Astrocyte of the spinal cord (primary cell): ENCODE results near the gene LEMD1.

Source experiments
- DNase-seq: peaks from one replicate; pipeline ENCODE4 v3.0.0; 2011; ENCODE audit warnings: low read depth, low spot score
- H3K4me3 ChIP-seq: 2 replicates; pipeline ENCODE4 v1.5.1; 2011; ENCODE audit warnings: low read depth, mild to moderate bottlenecking, low read length, moderate library complexity
- in situ Hi-C: cut with HindIII; loops from 2 replicates; pipeline ENCODE4 v1.10.0; 2017; ENCODE audit warnings: low sequenced_read_pairs
- TF ChIP-seq, protein P1 (sequence below): IDR thresholded peaks from 2 replicates; pipeline ENCODE4 v1.5.1; 2012; ENCODE audit warnings: low read depth, mild to moderate bottlenecking, low read length, inconsistent platforms

The LEMD1 gene

DNA sequence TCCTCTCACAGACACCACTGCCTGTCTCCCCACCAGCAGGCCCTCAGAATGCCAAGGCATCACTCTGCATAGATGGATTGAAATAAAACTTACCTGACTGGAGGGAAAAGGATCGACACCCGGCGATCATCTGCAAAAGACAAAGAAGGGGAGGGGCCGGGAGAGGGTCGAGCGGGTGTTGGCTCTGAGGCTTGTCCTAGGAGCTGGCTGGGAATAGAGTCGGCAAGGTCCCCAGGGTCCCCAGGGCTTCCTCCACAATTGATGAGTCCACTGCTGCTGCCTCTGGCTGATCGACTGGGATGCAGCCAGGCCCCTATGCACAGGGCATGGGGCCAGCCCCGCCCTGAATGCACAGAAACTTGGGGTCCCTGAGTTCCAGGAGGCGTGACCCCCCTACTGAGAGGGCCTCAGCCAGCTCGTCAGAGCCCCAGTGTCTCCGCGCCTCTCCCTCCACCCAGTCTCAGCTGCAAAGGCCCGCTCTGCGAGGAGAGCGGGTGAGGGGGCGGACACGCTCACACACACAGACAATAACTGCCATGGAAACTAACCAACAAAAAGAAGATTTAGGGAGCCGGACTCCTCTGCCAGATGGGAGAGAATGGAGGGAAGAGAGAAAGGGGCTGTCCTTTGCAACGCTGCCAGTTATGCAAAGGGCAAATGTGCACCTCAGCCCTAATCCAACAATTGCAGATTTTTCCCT lies 65.3 kb downstream of the LEMD1 start, which contains the start of gene KLHDC8A:
Gene KLHDC8A (minus strand): TSS at position 483 of the 700 bp plus-strand sequence. CDS start 13,318 bp downstream, outside the sequence.
- in situ Hi-C loops: no loop called here
- no peak for DNase-seq
- TF ChIP-seq, protein P1, sequence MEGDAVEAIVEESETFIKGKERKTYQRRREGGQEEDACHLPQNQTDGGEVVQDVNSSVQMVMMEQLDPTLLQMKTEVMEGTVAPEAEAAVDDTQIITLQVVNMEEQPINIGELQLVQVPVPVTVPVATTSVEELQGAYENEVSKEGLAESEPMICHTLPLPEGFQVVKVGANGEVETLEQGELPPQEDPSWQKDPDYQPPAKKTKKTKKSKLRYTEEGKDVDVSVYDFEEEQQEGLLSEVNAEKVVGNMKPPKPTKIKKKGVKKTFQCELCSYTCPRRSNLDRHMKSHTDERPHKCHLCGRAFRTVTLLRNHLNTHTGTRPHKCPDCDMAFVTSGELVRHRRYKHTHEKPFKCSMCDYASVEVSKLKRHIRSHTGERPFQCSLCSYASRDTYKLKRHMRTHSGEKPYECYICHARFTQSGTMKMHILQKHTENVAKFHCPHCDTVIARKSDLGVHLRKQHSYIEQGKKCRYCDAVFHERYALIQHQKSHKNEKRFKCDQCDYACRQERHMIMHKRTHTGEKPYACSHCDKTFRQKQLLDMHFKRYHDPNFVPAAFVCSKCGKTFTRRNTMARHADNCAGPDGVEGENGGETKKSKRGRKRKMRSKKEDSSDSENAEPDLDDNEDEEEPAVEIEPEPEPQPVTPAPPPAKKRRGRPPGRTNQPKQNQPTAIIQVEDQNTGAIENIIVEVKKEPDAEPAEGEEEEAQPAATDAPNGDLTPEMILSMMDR: no peak
- H3K4me3 ChIP-seq: no peak within 1 kb of the TSS

DNA sequence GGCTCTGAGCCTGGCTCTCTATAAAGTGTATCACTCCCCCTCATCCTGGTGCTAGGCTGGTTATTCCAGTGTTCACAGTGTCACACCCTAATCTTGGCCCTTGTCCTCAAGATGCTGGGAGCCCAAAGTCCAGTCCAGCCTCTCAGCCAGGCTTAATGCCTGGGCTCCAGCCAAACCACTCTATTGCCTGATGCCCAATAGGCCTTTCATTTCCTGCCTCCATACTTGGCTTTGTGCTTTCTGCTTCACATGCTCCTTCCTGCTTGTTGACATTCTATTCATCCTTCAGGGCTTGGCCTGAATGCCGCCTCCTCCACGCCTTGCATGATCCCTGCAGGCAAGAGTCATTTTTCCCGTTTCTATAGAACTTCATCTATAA lies 66.8 kb downstream of the LEMD1 start:
- no peak overlapping the region for H3K4me3 ChIP-seq
- TF ChIP-seq, protein P1: no peak
- in situ Hi-C loops: no loop called here
- peak; percentile 47 for DNase-seq

DNA sequence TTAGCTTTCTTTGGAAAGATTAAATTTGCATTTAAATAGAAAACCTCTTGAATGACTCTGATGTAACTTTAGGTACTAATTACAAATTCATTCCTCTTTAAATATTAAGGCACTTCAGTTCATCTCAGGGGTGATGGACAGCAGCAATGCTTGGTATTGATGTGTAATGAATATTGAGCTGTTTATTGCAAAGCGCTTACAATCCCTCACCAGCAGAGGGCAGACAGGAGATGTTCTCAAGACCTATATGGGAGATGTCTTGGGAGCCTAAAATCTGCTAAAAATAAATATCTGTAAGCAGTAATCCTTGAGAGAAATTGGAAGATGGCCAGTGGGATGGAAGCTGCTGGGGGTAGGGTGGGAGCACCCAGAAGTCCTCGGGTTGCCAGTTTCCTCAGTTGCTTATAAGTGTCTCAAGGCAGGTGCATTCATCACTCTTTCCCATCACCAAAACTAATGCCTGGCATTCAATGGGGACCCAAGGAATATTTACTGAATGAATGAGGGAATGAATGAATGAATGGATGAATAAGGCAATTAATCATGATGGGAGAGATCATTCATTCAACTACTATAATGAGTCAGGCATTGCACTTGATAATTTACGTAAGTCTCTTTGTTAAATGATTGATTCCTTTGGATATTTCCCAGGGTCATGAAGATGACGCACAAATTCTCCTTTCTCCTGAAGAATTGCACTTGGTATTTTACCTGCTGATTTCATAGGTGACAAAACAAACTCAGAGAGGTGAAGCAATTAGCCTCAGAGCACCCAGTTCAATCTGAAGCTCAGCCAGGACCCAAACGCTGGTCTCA lies 67.4 kb downstream of the LEMD1 start:
- no peak overlapping the region for H3K4me3 ChIP-seq
- TF ChIP-seq, protein P1: peak; percentile 87
- DNase-seq: peak; percentile 73
- in situ Hi-C loops: no loop called here

DNA sequence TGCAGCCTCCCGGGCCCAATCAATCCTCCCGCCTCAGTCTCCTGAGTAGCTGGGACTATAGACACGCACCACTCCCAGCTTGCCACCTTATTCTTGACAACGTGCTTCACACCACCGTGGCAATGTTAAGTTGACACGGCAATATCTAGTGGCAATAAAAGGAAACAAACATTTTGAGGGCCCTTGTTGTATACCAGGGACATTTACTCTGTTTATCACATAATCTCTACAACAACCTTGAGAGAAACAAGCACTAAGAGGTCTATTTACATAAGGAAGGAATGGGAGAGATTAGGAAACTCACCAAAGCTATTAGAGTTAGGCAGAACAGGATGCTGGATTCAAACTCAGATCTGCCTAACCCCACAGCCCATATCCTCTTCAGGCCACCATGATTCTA lies 68.2 kb downstream of the LEMD1 start:
- in situ Hi-C loops: no loop called here
- no peak for DNase-seq
- no peak overlapping the region for H3K4me3 ChIP-seq
- TF ChIP-seq, protein P1: no peak

DNA sequence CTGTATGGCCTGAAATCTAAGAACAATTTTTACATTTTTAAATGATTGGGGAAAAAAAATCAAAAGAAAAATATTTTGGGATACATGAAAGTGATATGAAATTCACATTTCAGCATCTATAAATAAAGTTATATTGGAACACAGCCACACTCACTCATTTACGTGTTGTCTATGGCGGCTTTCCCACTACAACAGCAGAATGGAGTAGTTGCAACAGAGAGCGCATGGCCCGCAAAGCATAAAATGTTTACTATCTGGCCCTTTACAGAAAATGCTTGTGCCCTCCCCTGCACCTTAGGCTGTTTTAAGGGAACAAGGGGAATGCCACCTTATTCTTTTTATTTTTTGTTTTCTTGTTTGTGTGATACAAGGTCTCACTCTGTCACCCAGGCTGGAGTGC lies 68.7 kb downstream of the LEMD1 start:
- TF ChIP-seq, protein P1: no peak
- DNase-seq: no peak
- no peak overlapping the region for H3K4me3 ChIP-seq
- in situ Hi-C loops: no loop called here

DNA sequence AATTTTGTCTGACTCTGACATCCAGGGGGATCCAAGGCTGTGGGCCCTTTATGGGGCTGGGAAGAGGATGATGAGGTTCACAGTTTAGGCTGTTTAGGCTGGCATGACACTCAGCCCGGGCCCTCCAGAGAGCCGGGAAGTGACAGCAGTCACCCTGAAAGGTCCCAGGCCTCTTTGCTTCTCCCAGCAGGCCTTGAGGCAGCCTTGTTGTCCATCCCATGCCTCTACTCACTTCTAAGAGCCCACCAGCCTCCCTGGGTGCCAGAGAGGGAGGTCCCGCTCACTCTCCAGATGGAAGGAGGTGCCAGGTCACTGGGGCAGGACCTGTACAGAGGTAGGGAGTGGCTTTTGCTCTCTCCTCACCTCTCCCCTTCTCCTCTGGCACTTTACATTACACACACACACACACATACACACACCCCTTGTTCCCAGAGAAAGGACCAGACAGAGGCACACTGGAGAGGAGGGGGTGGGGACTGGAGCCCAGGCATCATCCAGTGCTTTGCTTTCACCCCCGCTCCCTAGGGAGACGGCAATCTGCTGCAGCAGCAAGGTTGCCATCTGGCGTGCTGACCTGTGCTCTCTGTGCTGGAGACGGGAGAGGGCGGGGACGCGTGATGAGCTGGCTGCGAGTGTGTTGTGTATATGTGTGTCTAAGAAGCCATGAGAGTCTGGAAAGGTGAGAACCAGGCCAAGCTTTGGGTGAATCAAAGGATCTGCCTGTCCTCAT lies 69.7 kb downstream of the LEMD1 start:
- DNase-seq: no peak
- H3K4me3 ChIP-seq: no peak overlapping the region
- in situ Hi-C loops: no loop called here
- TF ChIP-seq, protein P1: no peak
